Endothelial cell (in vitro differentiated cells): ENCODE data around the gene MSX1. TPM values are rescaled to one million over a fixed set of nuclear protein-coding genes. Genes with fewer than 3 reads are reported as not detected.
"Not testable (repeated sequence)": the region's sequence is repeated elsewhere in the genome, so short reads cannot be mapped to it uniquely, and the experiment has no call there.

Source experiments
- DNase-seq: peaks from one replicate; pipeline ENCODE4 v3.0.0; 2021; ENCODE audit warnings: low spot score
- H3K27ac Mint-ChIP-seq: one replicate; pipeline ENCODE4 v1.8.0; 2021; ENCODE audit warnings: mixed read lengths, inconsistent platforms; ENCODE audit not compliant: unreplicated experiment
- H3K27me3 Mint-ChIP-seq: one replicate; pipeline ENCODE4 v1.8.0; 2021; ENCODE audit warnings: mild to moderate bottlenecking, moderate library complexity, mixed read lengths, inconsistent platforms; ENCODE audit not compliant: unreplicated experiment
- H3K36me3 Mint-ChIP-seq: one replicate; pipeline ENCODE4 v1.8.0; 2021; ENCODE audit warnings: mild to moderate bottlenecking, low read depth, mixed read lengths, inconsistent platforms; ENCODE audit not compliant: unreplicated experiment
- H3K4me1 Mint-ChIP-seq: one replicate; pipeline ENCODE4 v1.8.0; 2021; ENCODE audit warnings: mild to moderate bottlenecking, mixed read lengths, inconsistent platforms; ENCODE audit not compliant: unreplicated experiment
- H3K4me3 Mint-ChIP-seq: one replicate; pipeline ENCODE4 v1.8.0; 2021; ENCODE audit warnings: mild to moderate bottlenecking, mixed read lengths, inconsistent platforms; ENCODE audit not compliant: unreplicated experiment
- H3K9me3 Mint-ChIP-seq: one replicate; pipeline ENCODE4 v1.8.0; 2021; ENCODE audit warnings: mixed read lengths, inconsistent platforms; ENCODE audit not compliant: unreplicated experiment
- total RNA-seq: library from RNA; stranded (reverse); fragmentation: NEBNext Ultra II Directional; extraction: Animal tissue kit (Norgen Biotek cat#: 25700); gene quantifications from one replicate; pipeline ENCODE4 v1.2.1, GENCODE V29; 2021; ENCODE audit not compliant: unreplicated experiment
- TF ChIP-seq, protein P1 (sequence below): fragments of 200-600 bp; sonication (generic); IDR thresholded peaks from one replicate; pipeline ENCODE4 v1.5.0; 2021; ENCODE audit warnings: antibody characterized with exemption; ENCODE audit not compliant: unreplicated experiment

MSX1 gene
- total RNA-seq, 1 donor from 2014 or later = 17.4 TPM

- H3K4me3 Mint-ChIP-seq = no peak overlapping the region
- H3K27me3 Mint-ChIP-seq = no peaks in the 10 kb centered on the region
- H3K27ac Mint-ChIP-seq = no peak overlapping the region
- H3K4me1 Mint-ChIP-seq = no peaks in the 10 kb centered on the region
- H3K36me3 Mint-ChIP-seq = peaks cover 6% of the 10 kb centered on the region
- TF ChIP-seq, protein P1, sequence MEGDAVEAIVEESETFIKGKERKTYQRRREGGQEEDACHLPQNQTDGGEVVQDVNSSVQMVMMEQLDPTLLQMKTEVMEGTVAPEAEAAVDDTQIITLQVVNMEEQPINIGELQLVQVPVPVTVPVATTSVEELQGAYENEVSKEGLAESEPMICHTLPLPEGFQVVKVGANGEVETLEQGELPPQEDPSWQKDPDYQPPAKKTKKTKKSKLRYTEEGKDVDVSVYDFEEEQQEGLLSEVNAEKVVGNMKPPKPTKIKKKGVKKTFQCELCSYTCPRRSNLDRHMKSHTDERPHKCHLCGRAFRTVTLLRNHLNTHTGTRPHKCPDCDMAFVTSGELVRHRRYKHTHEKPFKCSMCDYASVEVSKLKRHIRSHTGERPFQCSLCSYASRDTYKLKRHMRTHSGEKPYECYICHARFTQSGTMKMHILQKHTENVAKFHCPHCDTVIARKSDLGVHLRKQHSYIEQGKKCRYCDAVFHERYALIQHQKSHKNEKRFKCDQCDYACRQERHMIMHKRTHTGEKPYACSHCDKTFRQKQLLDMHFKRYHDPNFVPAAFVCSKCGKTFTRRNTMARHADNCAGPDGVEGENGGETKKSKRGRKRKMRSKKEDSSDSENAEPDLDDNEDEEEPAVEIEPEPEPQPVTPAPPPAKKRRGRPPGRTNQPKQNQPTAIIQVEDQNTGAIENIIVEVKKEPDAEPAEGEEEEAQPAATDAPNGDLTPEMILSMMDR = no peak
- H3K9me3 Mint-ChIP-seq = no peaks in the 10 kb centered on the region
- DNase-seq = no peak
These were observed 40.9 kb upstream of the MSX1 start for GRCh38 chr4:4818415-4819212.

- Mint-ChIP-seq H3K27ac (no peak overlapping the region), H3K9me3 (no peaks in the 10 kb centered on the region), H3K4me3 (no peak overlapping the region), H3K36me3 (peaks cover 6% of the 10 kb centered on the region), H3K27me3 (no peaks in the 10 kb centered on the region), H3K4me1 (no peaks in the 10 kb centered on the region)
- no peak for DNase-seq
- TF ChIP-seq, protein P1 = no peak
These were observed 40.3 kb upstream of the MSX1 start for GRCh38 chr4:4819213-4819606.

DNA sequence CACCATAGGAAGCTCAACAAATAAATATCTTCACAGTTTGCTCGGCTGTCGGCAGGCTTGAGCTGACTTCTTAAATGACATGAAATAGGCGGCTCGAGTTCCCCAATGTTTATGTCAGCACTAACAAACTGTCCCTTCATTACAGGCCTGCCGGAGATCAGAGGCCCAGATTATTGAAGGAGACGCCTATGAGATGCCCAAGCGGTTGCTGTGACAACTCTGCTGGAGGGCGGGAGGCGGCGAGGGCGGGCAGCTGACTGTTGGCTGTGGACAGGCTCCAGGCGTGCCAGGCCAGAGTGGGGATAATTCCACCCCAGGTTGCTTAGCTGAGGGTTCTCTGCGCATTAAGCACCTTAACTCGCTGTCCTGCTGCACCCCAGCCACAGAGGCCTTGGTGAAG lies 39.2 kb upstream of the MSX1 start:
- H3K4me3 Mint-ChIP-seq = no peak overlapping the region
- no peak overlapping the region for H3K27ac Mint-ChIP-seq
- TF ChIP-seq, protein P1 = no peak
- H3K9me3 Mint-ChIP-seq = no peaks in the 10 kb centered on the region
- DNase-seq = no peak
- peaks cover 6% of the 10 kb centered on the region for H3K36me3 Mint-ChIP-seq
- H3K4me1 Mint-ChIP-seq = no peaks in the 10 kb centered on the region
- H3K27me3 Mint-ChIP-seq = no peaks in the 10 kb centered on the region

DNA sequence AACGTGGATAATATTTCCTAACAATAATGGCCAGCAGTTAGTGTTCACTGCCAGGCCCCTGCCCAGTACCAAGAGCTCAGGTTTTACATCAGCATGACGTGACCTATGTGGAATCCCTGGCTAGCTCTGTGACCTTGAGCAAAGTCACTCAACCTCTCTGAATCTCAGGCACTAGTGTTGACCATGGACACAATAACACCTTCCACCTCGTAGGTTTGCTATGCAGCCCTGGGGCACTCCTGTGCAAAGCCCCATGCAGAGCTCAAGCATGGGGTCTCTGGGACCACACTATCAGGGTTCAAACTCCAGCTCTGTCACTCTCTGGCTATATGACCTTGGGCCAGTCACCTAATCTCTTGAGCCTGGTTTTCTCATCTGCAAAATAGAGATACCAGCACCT lies 38.7 kb upstream of the MSX1 start:
- no peaks in the 10 kb centered on the region for H3K27me3 Mint-ChIP-seq
- no peak overlapping the region for H3K27ac Mint-ChIP-seq
- H3K36me3 Mint-ChIP-seq = peaks cover 7% of the 10 kb centered on the region
- TF ChIP-seq, protein P1 = no peak
- no peak overlapping the region for H3K4me3 Mint-ChIP-seq
- DNase-seq = no peak
- no peaks in the 10 kb centered on the region for H3K9me3 Mint-ChIP-seq
- no peaks in the 10 kb centered on the region for H3K4me1 Mint-ChIP-seq

- peaks cover 11% of the 10 kb centered on the region for H3K36me3 Mint-ChIP-seq
- no peak overlapping the region for H3K27ac Mint-ChIP-seq
- no peaks in the 10 kb centered on the region for H3K27me3 Mint-ChIP-seq
- H3K9me3 Mint-ChIP-seq = no peaks in the 10 kb centered on the region
- H3K4me3 Mint-ChIP-seq = no peak overlapping the region
- no peaks in the 10 kb centered on the region for H3K4me1 Mint-ChIP-seq
- TF ChIP-seq, protein P1 = no peak
- DNase-seq = no peak
These were observed 37.9 kb upstream of the MSX1 start for GRCh38 chr4:4821577-4821976.

GRCh38 chr4:4822286-4822685 lies 37.2 kb upstream of the MSX1 start:
- H3K4me3 Mint-ChIP-seq, H3K27me3 Mint-ChIP-seq: not testable (repeated sequence)

More at GRCh38 chr4:4822286-4822685, 37.2 kb upstream of the MSX1 start:
- DNase-seq, H3K27ac Mint-ChIP-seq, H3K4me1 Mint-ChIP-seq, H3K9me3 Mint-ChIP-seq: not testable (repeated sequence)
- peaks cover 11% of the 10 kb centered on the region for H3K36me3 Mint-ChIP-seq
